OCI-LY7 (cell line): ENCODE data around the gene PXDN.

Experiments
- CTCF ChIP-seq: fragments of 200-600 bp; sonication (generic); conservative IDR thresholded peaks from 2 replicates; pipeline ENCODE4 v1.5.1; 2014; ENCODE audit warnings: mild to moderate bottlenecking, antibody characterized with exemption, low read length, moderate library complexity, mixed read lengths
- EZH2phosphoT487 ChIP-seq: fragments of 200-600 bp; sonication (generic); IDR thresholded peaks from 2 replicates; pipeline ENCODE4 v1.6.1; 2018; ENCODE audit warnings: low read depth, borderline replicate concordance, mild to moderate bottlenecking, mixed run types, antibody characterized with exemption, low read length, moderate library complexity, mixed read lengths

DNA sequence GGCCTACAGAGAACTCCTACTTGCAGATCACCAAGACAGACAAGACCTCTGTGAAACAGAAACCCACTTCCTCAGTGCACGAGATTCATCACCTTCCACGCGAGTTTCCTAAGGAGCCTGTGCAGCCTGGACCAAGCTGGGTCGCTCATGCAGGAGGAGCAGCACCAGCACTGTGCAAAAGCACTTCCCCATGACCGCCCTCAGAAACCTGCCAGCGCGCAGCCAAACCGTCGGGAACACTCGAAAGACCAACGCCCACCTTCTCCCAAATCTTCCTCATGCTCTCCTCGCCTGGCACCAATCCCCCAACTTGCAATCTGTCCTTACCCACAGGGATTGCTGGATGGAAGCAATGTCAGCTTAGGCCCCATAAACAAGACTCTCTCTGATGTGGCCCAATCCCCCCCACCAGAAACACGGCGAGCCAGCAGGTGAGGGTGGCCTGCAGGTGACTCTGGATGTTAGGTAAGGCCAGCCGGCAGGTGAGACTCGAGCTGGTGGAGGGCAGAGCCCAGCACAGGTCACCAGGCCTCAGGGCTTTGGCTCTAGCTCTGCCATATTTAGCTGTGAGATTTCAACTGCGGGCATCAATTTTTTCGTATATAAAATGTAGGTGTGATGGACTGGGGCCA lies 69.4 kb downstream of the PXDN start:
- no peak for TF ChIP-seq CTCF
- TF ChIP-seq EZH2phosphoT487, result no peak
